8988T (cell line): Measurements from ENCODE around the gene RPL11.
A peak's percentile ranks its signal among the peaks of the same experiment; 100 is the strongest.
"Not testable (repeated sequence)": the region's sequence is repeated elsewhere in the genome, so short reads cannot be mapped to it uniquely, and the experiment has no call there.

Experiments used
- DNase-seq: peaks from one replicate; pipeline ENCODE4 v3.0.0; 2011

Gene RPL11

GRCh38 chr1:23691499-23692307, at the start of gene RPL11:
RPL11 (plus strand) TSS chr1:23691806; CDS start chr1:23691824, 18 bp downstream.
- DNase-seq: peak; percentile 64

- DNase-seq: no peak
These were observed 47.7 kb upstream of the RPL11 start for GRCh38 chr1:23643736-23644554.

GRCh38 chr1:23644555-23644866, 47.1 kb upstream of the RPL11 start:
- DNase-seq: no peak

- no peak for DNase-seq
These were observed 46.3 kb upstream of the RPL11 start for GRCh38 chr1:23645338-23645737.

GRCh38 chr1:23646091-23646490, 45.5 kb upstream of the RPL11 start:
- DNase-seq: no peak

GRCh38 chr1:23646541-23646940, 45.1 kb upstream of the RPL11 start:
- no peak for DNase-seq

- DNase-seq: no peak
These were observed 43.0 kb upstream of the RPL11 start for GRCh38 chr1:23648576-23648975.

GRCh38 chr1:23649157-23649556, 42.4 kb upstream of the RPL11 start:
- DNase-seq: not testable (repeated sequence)

GRCh38 chr1:23650344-23650990, 41.1 kb upstream of the RPL11 start:
- DNase-seq: no peak

GRCh38 chr1:23651069-23651808, 40.4 kb upstream of the RPL11 start:
- DNase-seq: no peak

- peak; percentile 53 for DNase-seq
These were observed 33.8 kb upstream of the RPL11 start for GRCh38 chr1:23657659-23658275.

GRCh38 chr1:23660671-23661070, 30.9 kb upstream of the RPL11 start:
- DNase-seq: no peak

- no peak for DNase-seq
These were observed 29.7 kb upstream of the RPL11 start for GRCh38 chr1:23661887-23662286.

- no peak for DNase-seq
These were observed 26.5 kb upstream of the RPL11 start for GRCh38 chr1:23664837-23665795.

- no peak for DNase-seq
These were observed 24.2 kb upstream of the RPL11 start for GRCh38 chr1:23667411-23667810.

GRCh38 chr1:23670709-23671108, 20.9 kb upstream of the RPL11 start:
- no peak for DNase-seq

- no peak for DNase-seq
These were observed 18.4 kb upstream of the RPL11 start for GRCh38 chr1:23673086-23673813.

- DNase-seq: no peak
These were observed 11.8 kb upstream of the RPL11 start for GRCh38 chr1:23679815-23680214.

- DNase-seq: no peak
These were observed 8.7 kb upstream of the RPL11 start for GRCh38 chr1:23682946-23683345.

- DNase-seq: no peak
These were observed 7.2 kb upstream of the RPL11 start for GRCh38 chr1:23684415-23684814.

- DNase-seq: not testable (repeated sequence)
These were observed 6.4 kb upstream of the RPL11 start for GRCh38 chr1:23685197-23685596.
